HepG2 (cell line): ENCODE measurements around the gene PDGFRB. TPM values are rescaled to one million over a fixed set of nuclear protein-coding genes. Genes with fewer than 3 reads are reported as not detected.

Source experiments
- AKNA ChIP-seq: sonication (generic); formaldehyde crosslinking; IDR thresholded peaks from 2 replicates; pipeline ENCODE4 v1.4.0; 2020; ENCODE audit warnings: missing genetic modification reagents, borderline replicate concordance
- CEBPG ChIP-seq: IDR thresholded peaks from 2 replicates; pipeline ENCODE4 v1.6.1; 2016
- ERF ChIP-seq: IDR thresholded peaks from 2 replicates; pipeline ENCODE4 v1.6.1; 2018; ENCODE audit warnings: missing biosample characterization, missing genetic modification reagents
- ETV5 ChIP-seq: IDR thresholded peaks from 2 replicates; pipeline ENCODE4 v1.6.1; 2018; ENCODE audit warnings: missing biosample characterization, missing genetic modification reagents, inconsistent platforms, borderline replicate concordance
- HNRNPH1 ChIP-seq: fragments of 200-400 bp; formaldehyde crosslinking; optimal IDR thresholded peaks from 2 replicates; pipeline ENCODE3; 2017; ENCODE audit warnings: mild to moderate bottlenecking, low read depth, low read length
- HNRNPK ChIP-seq: fragments of 200-400 bp; formaldehyde crosslinking; IDR thresholded peaks from 2 replicates; pipeline ENCODE4 v1.6.1; 2018; ENCODE audit warnings: low read length, low read depth, moderate library complexity, mild to moderate bottlenecking; ENCODE audit not compliant: poor library complexity, severe bottlenecking
- MIER3 ChIP-seq: IDR thresholded peaks from 2 replicates; pipeline ENCODE4 v1.6.1; 2016; ENCODE audit warnings: missing compliant biosample characterization, borderline replicate concordance
- MTA1 ChIP-seq: sonication (generic); formaldehyde crosslinking; IDR thresholded peaks from 2 replicates; pipeline ENCODE4 v1.4.0; 2020; ENCODE audit warnings: missing genetic modification reagents, mild to moderate bottlenecking, borderline replicate concordance
- MYC ChIP-seq: sonication (generic); formaldehyde crosslinking; IDR thresholded peaks from 2 replicates; pipeline ENCODE4 v1.9.0; 2021; ENCODE audit warnings: missing genetic modification reagents, borderline replicate concordance
- NONO ChIP-seq, 2 experiments: fragments of 450-650 bp in 1 of 2; sonication (generic) in 1 of 2; formaldehyde crosslinking in 1 of 2; IDR thresholded peaks in 1 of 2; conservative IDR thresholded peaks in 1 of 2; 2 replicates each; pipeline versions ENCODE4 v1.6.1 to v1.8.0; 2017 to 2022; ENCODE audit warnings: mild to moderate bottlenecking in 1 of 2, missing genetic modification reagents in 1 of 2, moderate library complexity in 1 of 2
- PHF21A ChIP-seq: sonication (generic); formaldehyde crosslinking; IDR thresholded peaks from 2 replicates; pipeline ENCODE4 v1.5.0; 2020; ENCODE audit warnings: mild to moderate bottlenecking, missing genetic modification reagents
- RFX5 ChIP-seq: IDR thresholded peaks from 2 replicates; pipeline ENCODE4 v1.6.1; 2011; ENCODE audit warnings: low read depth, low read length, improper control_type of control experiment
- SOX6 ChIP-seq, 2 experiments: fragments of 450-650 bp in 1 of 2; sonication (generic) in 1 of 2; formaldehyde crosslinking in 1 of 2; IDR thresholded peaks; 2 replicates each; pipeline versions ENCODE4 v1.4.0 to v1.6.1; 2017 to 2020; ENCODE audit warnings: antibody characterized with exemption in 1 of 2, mild to moderate bottlenecking in 1 of 2, missing genetic modification reagents in 1 of 2
- USF2 ChIP-seq, 2 experiments: sonication (generic) in 1 of 2; formaldehyde crosslinking in 1 of 2; IDR thresholded peaks; 2 replicates each; pipeline versions ENCODE4 v1.5.1 to v1.6.1; 2011 to 2020; ENCODE audit warnings: borderline replicate concordance in 1 of 2, low read depth in 1 of 2, low read length in 1 of 2, mild to moderate bottlenecking in 1 of 2, missing genetic modification reagents in 1 of 2, moderate library complexity in 1 of 2
- ZMYM4 ChIP-seq: sonication (generic); formaldehyde crosslinking; IDR thresholded peaks from 2 replicates; pipeline ENCODE4 v1.8.1; 2023; ENCODE audit warnings: mild to moderate bottlenecking, missing genetic modification reagents
- ZNF713 ChIP-seq: sonication (generic); formaldehyde crosslinking; IDR thresholded peaks from 2 replicates; pipeline ENCODE4 v1.4.0; 2020; ENCODE audit warnings: mild to moderate bottlenecking, missing genetic modification reagents
- ZNF746 ChIP-seq: sonication (generic); formaldehyde crosslinking; IDR thresholded peaks from 2 replicates; pipeline ENCODE4 v1.8.0; 2022; ENCODE audit warnings: mild to moderate bottlenecking, missing genetic modification reagents
- ZNF768 ChIP-seq: sonication (generic); formaldehyde crosslinking; IDR thresholded peaks from 2 replicates; pipeline ENCODE4 v1.4.0; 2020; ENCODE audit warnings: missing genetic modification reagents
- ZSCAN31 ChIP-seq: sonication (generic); formaldehyde crosslinking; IDR thresholded peaks from 2 replicates; pipeline ENCODE4 v1.5.0; 2020; ENCODE audit warnings: low read depth, mild to moderate bottlenecking, missing genetic modification reagents
- polyA plus RNA-seq, 8 experiments: library from polyadenylated mRNA; depleted of rRNA in 3 of 8; stranded (reverse) in 7 of 8; unstranded in 1 of 8; fragments of >200 nt; fragmentation: Illumina TruSeq in 4 of 8; extraction: Trizol in 4 of 8; gene quantifications; 2 replicates each; pipeline versions ENCODE4 v1.2.1 to v1.2.3, GENCODE V29; 2011 to 2016; ENCODE audit warnings: low read depth in 4 of 8, missing spikeins in 1 of 8, mixed read lengths in 1 of 8; ENCODE audit not compliant: insufficient read depth in 1 of 8
- total RNA-seq, 5 experiments: library from RNA; depleted of rRNA; stranded (reverse); fragments of >200 nt; fragmentation: Illumina TruSeq; extraction: Trizol; gene quantifications; 2 replicates each; pipeline ENCODE4 v1.2.3, GENCODE V29; 2016; ENCODE audit warnings: low read depth in 1 of 5
- TF ChIP-seq, protein P1 (sequence below): IDR thresholded peaks from 2 replicates; pipeline ENCODE4 v1.6.1; 2016; ENCODE audit warnings: mild to moderate bottlenecking

PDGFRB gene
- total and polyA plus RNA-seq, 2 of the 13 experiments (the other 11 are each of a cell fraction or from before 2014, with no cell fraction given): 4.0 to 21.0 TPM

DNA sequence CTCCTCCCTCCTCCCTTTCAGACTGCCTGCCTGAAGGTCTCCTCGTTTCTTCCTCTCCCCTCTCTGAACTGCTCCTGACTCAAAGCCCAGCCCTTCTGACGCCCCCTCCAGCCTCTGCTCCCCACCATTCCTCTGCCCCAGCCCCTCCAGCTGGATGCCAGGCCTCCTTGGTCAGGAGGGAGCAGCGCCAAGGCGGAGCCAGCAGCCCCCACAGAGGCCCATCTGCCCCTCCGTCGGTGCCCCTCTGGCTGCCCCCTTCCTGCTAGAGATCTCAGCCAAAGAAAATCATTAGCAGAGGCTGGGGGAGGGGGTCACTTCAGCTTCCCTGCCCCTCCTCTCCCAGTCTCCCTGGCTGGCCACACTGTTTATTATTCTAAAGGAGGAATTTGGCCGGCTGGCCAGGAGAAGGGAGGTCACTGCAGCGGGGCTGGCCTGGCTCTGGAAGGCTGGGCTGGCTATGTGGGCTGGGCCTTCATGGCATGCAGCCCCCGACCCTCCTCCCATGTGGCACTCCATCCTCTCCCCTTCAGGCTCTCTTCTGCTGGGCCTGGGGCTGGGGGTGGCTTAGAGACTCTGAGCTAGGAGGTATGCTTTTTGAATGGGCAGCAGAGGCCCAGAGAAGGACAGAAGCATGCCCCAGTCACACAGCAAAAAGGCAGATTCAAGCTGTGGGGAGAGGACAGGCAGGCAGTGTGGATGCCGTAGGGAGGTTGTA lies 16.9 kb downstream of the PDGFRB start (continued):
- peak; percentile 68; the same call in 1 of the 2 replicates for TF ChIP-seq ZNF713
- peak; percentile 63; the same call in 1 of the 2 replicates for TF ChIP-seq ETV5
- TF ChIP-seq RFX5: no peak
- no peak for TF ChIP-seq NONO (IDR thresholded peaks at IDR 0.05)
- TF ChIP-seq NONO (CRISPR knock-in tag; conservative IDR thresholded peaks at IDR 0.05): no peak; the same call in 1 of the 2 replicates
- TF ChIP-seq, protein P1, sequence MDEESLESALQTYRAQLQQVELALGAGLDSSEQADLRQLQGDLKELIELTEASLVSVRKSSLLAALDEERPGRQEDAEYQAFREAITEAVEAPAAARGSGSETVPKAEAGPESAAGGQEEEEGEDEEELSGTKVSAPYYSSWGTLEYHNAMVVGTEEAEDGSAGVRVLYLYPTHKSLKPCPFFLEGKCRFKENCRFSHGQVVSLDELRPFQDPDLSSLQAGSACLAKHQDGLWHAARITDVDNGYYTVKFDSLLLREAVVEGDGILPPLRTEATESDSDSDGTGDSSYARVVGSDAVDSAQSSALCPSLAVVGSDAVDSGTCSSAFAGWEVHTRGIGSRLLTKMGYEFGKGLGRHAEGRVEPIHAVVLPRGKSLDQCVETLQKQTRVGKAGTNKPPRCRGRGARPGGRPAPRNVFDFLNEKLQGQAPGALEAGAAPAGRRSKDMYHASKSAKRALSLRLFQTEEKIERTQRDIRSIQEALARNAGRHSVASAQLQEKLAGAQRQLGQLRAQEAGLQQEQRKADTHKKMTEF: 0 out of 2 replicates have a peak, but pooled peaks have one; percentile 45
- TF ChIP-seq PHF21A (CRISPR knock-in tag): peak; percentile 97
- 0 out of 2 replicates have a peak, but pooled peaks have one; percentile 16 for TF ChIP-seq ZMYM4 (CRISPR knock-in tag)
- no peak for TF ChIP-seq CEBPG (CRISPR knock-in tag)
- TF ChIP-seq ZNF746: peak; percentile 82; the same call in 1 of the 2 replicates
- TF ChIP-seq ZNF768 (CRISPR knock-in tag): peak; percentile 99
- TF ChIP-seq HNRNPH1: no peak
- TF ChIP-seq USF2 (IDR thresholded peaks at IDR 0.05; ENCODE audit: low read depth, low read length): no peak
- TF ChIP-seq USF2 (CRISPR knock-in tag; IDR thresholded peaks at IDR 0.05; ENCODE audit: borderline replicate concordance): no peak
- no peak for TF ChIP-seq MIER3 (CRISPR knock-in tag)
- no peak for TF ChIP-seq AKNA (CRISPR knock-in tag)
- 0 out of 2 replicates have a peak, but pooled peaks have one; percentile 63 for TF ChIP-seq ZSCAN31 (CRISPR knock-in tag)
- no peak for TF ChIP-seq HNRNPK
- TF ChIP-seq ERF (CRISPR knock-in tag): peak; percentile 28; the same call in 1 of the 2 replicates
- TF ChIP-seq SOX6 (IDR thresholded peaks at IDR 0.05): no peak
- TF ChIP-seq SOX6 (CRISPR knock-in tag; IDR thresholded peaks at IDR 0.05): peak; percentile 46; the same call in 1 of the 2 replicates
- TF ChIP-seq MYC (CRISPR knock-in tag): peak; percentile 28; the same call in 1 of the 2 replicates
- TF ChIP-seq MTA1 (CRISPR knock-in tag): peak; percentile 48; the same call in 1 of the 2 replicates
